ENCODE measurements around the gene CADPS2.

DNA sequence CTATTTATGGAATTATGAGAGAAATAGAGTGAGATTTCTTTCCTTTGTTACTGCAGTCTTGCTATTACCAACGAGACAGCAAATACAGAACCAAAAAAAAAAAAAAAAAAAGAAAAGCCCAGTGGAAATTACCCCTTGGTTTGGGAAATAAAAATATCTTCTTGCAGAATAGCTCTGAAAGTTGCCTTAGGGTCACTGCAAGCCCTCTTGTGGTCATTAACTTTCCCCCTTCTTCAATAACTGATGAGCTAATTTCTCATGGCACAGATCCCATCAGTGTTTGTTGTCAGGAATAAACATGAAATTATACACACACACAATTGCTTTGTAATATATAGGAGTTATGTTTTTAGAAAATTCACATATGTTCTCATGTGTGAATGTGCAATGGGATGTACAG lies 470.8 kb downstream of the CADPS2 start:
- TF ChIP-seq EZH2 (IDR thresholded peaks at IDR 0.05; ENCODE audit: low read length) = no peak
- TF ChIP-seq, protein P1, sequence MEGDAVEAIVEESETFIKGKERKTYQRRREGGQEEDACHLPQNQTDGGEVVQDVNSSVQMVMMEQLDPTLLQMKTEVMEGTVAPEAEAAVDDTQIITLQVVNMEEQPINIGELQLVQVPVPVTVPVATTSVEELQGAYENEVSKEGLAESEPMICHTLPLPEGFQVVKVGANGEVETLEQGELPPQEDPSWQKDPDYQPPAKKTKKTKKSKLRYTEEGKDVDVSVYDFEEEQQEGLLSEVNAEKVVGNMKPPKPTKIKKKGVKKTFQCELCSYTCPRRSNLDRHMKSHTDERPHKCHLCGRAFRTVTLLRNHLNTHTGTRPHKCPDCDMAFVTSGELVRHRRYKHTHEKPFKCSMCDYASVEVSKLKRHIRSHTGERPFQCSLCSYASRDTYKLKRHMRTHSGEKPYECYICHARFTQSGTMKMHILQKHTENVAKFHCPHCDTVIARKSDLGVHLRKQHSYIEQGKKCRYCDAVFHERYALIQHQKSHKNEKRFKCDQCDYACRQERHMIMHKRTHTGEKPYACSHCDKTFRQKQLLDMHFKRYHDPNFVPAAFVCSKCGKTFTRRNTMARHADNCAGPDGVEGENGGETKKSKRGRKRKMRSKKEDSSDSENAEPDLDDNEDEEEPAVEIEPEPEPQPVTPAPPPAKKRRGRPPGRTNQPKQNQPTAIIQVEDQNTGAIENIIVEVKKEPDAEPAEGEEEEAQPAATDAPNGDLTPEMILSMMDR (optimal IDR thresholded peaks at IDR 0.05 in 1 of 3, IDR thresholded peaks at IDR 0.05 in 1 of 3, conservative IDR thresholded peaks at IDR 0.05 in 1 of 3; ENCODE audit: extremely low read depth in 1 of 3, insufficient read depth in 2 of 3, low read length in 3 of 3) = no peak

Data from keratinocyte (primary cell).